DND-41 (cell line): ENCODE measurements around the gene VGLL1.
A peak's percentile ranks its signal among the peaks of the same experiment; 100 is the strongest.

Source experiments
- EZH2 ChIP-seq: IDR thresholded peaks from 3 replicates; pipeline ENCODE4 v1.6.1; 2012; ENCODE audit warnings: borderline replicate concordance, low read depth, mild to moderate bottlenecking, moderate library complexity, low read length, inconsistent platforms; ENCODE audit not compliant: severe bottlenecking
- TF ChIP-seq, protein P1 (sequence below): IDR thresholded peaks from 2 replicates; pipeline ENCODE4 v1.5.1; 2012; ENCODE audit warnings: borderline replicate concordance, low read length, moderate library complexity, mild to moderate bottlenecking; ENCODE audit not compliant: poor library complexity, severe bottlenecking; ENCODE audit errors: extremely low read depth

DNA sequence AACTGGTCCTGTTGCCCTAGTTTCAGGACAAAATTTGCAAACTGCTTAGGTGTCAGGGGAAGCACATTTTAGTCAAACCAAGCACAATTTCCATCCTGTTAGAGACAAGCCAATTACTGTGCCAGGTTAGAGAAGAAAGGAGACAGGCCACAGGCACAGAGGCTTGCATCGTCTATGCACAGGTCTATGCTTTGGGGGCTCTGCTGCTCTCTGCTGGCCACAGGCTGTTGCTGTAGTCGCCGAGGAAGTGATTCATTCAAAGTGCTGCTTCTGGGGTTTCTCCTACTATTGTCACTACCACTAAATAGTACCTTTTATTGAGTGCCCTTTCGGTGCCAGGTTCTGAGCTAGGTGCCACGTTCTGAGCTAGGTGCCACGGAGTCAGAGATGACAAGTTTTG is 45.5 kb downstream of the VGLL1 start:
- TF ChIP-seq, protein P1, sequence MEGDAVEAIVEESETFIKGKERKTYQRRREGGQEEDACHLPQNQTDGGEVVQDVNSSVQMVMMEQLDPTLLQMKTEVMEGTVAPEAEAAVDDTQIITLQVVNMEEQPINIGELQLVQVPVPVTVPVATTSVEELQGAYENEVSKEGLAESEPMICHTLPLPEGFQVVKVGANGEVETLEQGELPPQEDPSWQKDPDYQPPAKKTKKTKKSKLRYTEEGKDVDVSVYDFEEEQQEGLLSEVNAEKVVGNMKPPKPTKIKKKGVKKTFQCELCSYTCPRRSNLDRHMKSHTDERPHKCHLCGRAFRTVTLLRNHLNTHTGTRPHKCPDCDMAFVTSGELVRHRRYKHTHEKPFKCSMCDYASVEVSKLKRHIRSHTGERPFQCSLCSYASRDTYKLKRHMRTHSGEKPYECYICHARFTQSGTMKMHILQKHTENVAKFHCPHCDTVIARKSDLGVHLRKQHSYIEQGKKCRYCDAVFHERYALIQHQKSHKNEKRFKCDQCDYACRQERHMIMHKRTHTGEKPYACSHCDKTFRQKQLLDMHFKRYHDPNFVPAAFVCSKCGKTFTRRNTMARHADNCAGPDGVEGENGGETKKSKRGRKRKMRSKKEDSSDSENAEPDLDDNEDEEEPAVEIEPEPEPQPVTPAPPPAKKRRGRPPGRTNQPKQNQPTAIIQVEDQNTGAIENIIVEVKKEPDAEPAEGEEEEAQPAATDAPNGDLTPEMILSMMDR: peak; percentile 81
- no peak for TF ChIP-seq EZH2
